Hematopoietic multipotent progenitor cell treated with erythropoietin and hydrocortisone succinate and interleukin-3 and kit ligand, for 8 days (in vitro differentiated cells): ENCODE data around the gene NLRP3.
"Not testable (repeated sequence)": the region's sequence is repeated elsewhere in the genome, so short reads cannot be mapped to it uniquely, and the experiment has no call there.

Source experiments
- DNase-seq: peaks from one replicate; pipeline ENCODE4 v3.0.0-alpha.2; 2015

NLRP3 gene

DNA sequence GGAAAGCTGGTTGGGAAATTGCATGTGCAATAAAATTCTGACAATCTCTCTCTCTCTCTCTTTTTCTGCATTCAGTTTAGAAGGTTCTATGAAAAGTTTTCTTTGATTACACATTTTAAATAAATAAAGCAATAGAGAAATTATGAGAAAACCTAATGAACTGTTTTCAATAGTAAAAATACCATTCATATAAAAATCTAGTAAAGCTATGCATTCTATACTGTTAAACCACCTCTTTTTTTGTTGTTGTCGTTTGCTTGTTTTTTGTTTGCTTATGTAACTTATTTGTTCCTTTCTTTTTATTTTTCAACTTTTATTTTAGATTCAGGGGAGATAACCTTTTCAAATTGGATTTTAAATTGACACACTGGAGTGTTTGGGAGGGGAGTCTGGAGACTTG is 56.1 kb downstream of the NLRP3 start:
- no peak for DNase-seq

DNA sequence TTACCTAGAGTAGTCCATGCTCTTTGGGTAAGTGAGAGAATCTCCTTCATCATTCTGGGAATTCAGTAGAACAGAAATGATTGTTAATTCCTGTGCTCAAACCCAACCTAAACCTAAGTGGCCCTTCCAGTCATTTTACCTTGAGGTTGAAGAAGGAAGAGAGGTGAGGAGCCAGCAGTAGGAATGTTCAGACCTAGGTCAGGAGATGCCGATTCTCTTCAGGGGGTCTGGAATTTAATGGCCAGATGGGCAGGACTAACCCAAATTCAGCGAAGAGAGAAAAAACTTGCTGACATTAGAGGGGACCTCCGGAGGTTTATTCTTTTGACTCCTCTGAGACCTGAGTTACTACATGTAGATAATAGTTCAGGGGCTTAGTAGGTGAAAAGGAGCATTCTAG is 58.4 kb downstream of the NLRP3 start:
- no peak for DNase-seq

DNA sequence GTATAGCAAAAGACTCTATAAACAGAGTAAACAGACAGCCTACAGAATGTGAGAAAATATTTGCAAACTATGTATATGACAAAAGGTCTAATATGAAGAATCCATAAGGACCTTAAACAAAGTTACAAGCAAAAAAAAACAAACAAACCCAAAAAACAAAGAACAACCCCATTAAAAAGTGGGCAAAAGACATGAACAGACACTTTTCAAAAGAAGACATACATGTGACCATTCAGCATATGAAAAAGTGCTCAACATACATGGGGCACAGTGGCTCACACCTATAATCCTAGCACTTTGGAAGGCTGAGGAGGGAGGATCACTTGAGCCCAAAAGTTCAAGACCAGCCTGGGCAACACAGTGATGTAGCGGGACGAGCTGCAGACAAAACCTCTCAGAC is 59.8 kb downstream of the NLRP3 start:
- DNase-seq = no peak

- not testable (repeated sequence) for DNase-seq
Observed at GRCh38 chr1:247476328-247477058, 60.5 kb downstream of the NLRP3 start.

- no peak for DNase-seq
Observed at GRCh38 chr1:247482747-247483146, 66.8 kb downstream of the NLRP3 start.

GRCh38 chr1:247487057-247487456 is 71.1 kb downstream of the NLRP3 start:
- peak; percentile 70 for DNase-seq

GRCh38 chr1:247491328-247491727 is 75.4 kb downstream of the NLRP3 start:
- DNase-seq = no peak

DNA sequence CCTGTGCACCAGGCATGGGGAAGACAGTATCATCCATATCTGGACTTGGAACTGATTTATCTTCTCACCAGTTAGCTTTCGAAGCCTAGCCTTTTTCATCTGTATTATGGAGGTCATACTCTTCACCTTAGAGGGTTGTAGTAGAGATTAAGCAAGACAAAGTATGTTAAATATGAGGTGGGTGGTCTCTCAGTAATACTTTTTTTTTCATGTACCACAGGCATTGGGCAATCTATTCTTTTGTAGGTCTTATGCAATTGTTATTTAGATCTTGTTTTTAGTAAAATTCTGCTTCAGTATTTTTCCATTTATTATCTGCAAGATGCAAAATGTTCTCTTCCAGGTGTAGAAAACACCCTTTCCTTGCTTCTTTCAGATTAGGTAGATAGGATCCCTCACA is 77.1 kb downstream of the NLRP3 start:
- no peak for DNase-seq

DNA sequence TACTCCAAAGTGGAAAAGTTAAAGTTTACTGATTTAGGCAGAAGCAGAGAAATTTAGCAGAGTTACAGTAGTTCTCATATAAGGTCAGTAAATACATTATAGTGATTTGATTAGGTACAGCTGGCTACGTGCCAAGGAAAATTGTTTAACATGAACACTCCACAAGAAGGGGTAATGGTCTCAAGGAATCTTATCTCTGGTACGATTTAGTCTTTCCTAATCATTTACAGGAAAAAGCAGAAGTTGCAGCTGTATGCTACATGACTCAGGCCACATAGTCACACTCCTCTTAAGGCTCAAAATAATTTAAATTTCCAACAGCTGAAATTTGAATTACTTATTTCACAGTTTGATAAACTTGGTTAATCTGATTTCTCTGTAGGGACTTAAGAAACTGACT is 78.8 kb downstream of the NLRP3 start:
- DNase-seq = peak; percentile 51

DNA sequence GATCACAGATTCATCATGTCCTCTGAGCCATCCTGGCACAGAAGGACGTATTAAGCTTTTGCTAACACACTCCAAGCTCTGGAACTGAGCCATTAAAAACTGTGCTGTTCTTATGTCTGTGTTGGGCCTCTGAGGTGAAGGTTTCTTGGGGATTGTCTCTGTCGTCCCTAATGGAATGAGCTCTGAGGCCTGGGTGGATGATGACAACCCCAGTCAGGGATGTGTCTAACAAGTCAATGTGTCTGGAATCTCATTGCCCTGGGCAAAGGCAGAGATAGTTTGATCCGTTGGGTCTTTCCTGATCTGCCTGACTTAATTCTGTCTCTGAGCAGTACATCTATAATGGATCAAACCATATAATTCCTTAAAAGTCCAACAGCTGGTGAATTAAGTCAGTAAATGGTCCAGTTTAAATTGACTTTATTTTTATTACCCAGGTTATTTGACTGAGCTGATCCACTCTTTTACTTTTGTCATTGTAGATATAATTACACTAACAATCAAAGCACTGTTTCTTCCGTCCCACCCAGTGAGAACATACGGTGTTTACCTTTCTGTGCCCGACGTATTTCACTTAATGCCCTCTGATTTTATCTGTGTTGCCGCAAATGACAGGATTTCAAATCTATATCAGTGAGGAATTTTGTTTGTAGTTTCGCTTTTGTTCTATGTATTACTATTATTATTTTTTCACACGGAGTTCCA is 80.8 kb downstream of the NLRP3 start:
- DNase-seq = no peak
